LNCAP (cell line): ENCODE measurements around the gene PSEN1.

Experiments used
- CTCF ChIP-seq: fragments of 450-650 bp; IDR thresholded peaks from 2 replicates; pipeline ENCODE4 v1.5.1; 2017; ENCODE audit warnings: mild to moderate bottlenecking

PSEN1 gene

GRCh38 chr14:73143003-73143402, 6.7 kb downstream of the PSEN1 start:
- no peak for TF ChIP-seq CTCF

GRCh38 chr14:73143617-73144016, 7.3 kb downstream of the PSEN1 start:
- no peak for TF ChIP-seq CTCF

- no peak for TF ChIP-seq CTCF
These were observed 9.1 kb downstream of the PSEN1 start for GRCh38 chr14:73145371-73145770.

- TF ChIP-seq CTCF = no peak
These were observed 9.8 kb downstream of the PSEN1 start for GRCh38 chr14:73146111-73146510.

- no peak for TF ChIP-seq CTCF
These were observed 13.4 kb downstream of the PSEN1 start for GRCh38 chr14:73149753-73150152.

- no peak for TF ChIP-seq CTCF
These were observed 17.0 kb downstream of the PSEN1 start for GRCh38 chr14:73153272-73153671.

GRCh38 chr14:73162251-73162650, 25.9 kb downstream of the PSEN1 start:
- TF ChIP-seq CTCF = no peak

GRCh38 chr14:73166399-73166798, 30.1 kb downstream of the PSEN1 start:
- no peak for TF ChIP-seq CTCF
